Thyroid gland (tissue), 4 donors: Measurements from ENCODE around the gene PIK3CD.

Experiments used
- CTCF ChIP-seq, 6 experiments: fragments of 200-600 bp in 3 of 6; fragments of 450-650 bp in 3 of 6; sonication (generic) in 3 of 6; IDR thresholded peaks; one replicate each; pipeline ENCODE4 v1.5.1; 2016 to 2019; ENCODE audit warnings: antibody characterized with exemption in 6 of 6, mild to moderate bottlenecking in 2 of 6, inconsistent platforms in 1 of 6, moderate library complexity in 1 of 6
- POLR2A ChIP-seq, 2 donors: fragments of 450-650 bp; IDR thresholded peaks; one replicate each; pipeline ENCODE4 v1.6.1; 2017; ENCODE audit warnings: antibody characterized with exemption in 2 of 2, mild to moderate bottlenecking in 2 of 2, moderate library complexity in 1 of 2

GRCh38 chr1:9701665-9702064 lies 50.1 kb downstream of the PIK3CD start:
- TF ChIP-seq CTCF (IDR thresholded peaks at IDR 0.05) (no peak), POLR2A (IDR thresholded peaks at IDR 0.05) (no peak)
